Caco-2 (cell line): ENCODE data around the gene PCDH1. TPM values are rescaled to one million over a fixed set of nuclear protein-coding genes. Genes with fewer than 3 reads are reported as not detected.
"Not testable (repeated sequence)": the region's sequence is repeated elsewhere in the genome, so short reads cannot be mapped to it uniquely, and the experiment has no call there.

ENCODE experiments used
- BruUV-seq: library from RNA; stranded (reverse); fragments of 400-500 nt; replicated peaks from 2 replicates; lab custom pipeline; 2021; lab: Mats Ljungman, UMichigan
- CTCF ChIA-PET: fragments of 300-600 bp; sonication (Branson Sonifier 250); formaldehyde crosslinking; loops from one replicate; lab custom pipeline; 2022; ENCODE audit warnings: antibody characterized with exemption; lab: Charles Lee
- POLR2A ChIA-PET: fragments of 300-600 bp; sonication (Branson Sonifier 250); formaldehyde crosslinking; loops from one replicate; lab custom pipeline; 2022; ENCODE audit warnings: antibody characterized with exemption; lab: Charles Lee
- DNase-seq, 2 experiments: peaks; one replicate each; pipeline versions ENCODE4 v3.0.0 to v3.0.0-alpha.2; 2020 to 2022
- H3K27me3 ChIP-seq: replicated peaks from 2 replicates; pipeline ENCODE4 v1.6.0; 2011; ENCODE audit warnings: low read length; ENCODE audit not compliant: control insufficient read depth, insufficient read depth
- H3K36me3 ChIP-seq: 2 replicates; pipeline ENCODE4 v1.5.1; 2011; ENCODE audit warnings: low read length; ENCODE audit not compliant: control insufficient read depth, insufficient read depth
- H3K4me1 ChIP-seq: fragments of 250-450 bp; sonication (Bioruptor Pico); 2 replicates; pipeline ENCODE4 v1.5.1; 2020; ENCODE audit warnings: mild to moderate bottlenecking
- H3K4me3 ChIP-seq: 2 replicates; pipeline ENCODE4 v1.5.1; 2011; ENCODE audit warnings: low read depth, mild to moderate bottlenecking, control low read depth, low read length
- H3K9me3 ChIP-seq: fragments of 250-450 bp; sonication (Bioruptor Pico); 2 replicates; pipeline ENCODE4 v1.5.1; 2020; ENCODE audit warnings: mild to moderate bottlenecking, moderate library complexity
- H3K27ac Mint-ChIP-seq: one replicate; pipeline ENCODE4 v1.8.0; 2022; ENCODE audit warnings: mixed read lengths; ENCODE audit not compliant: unreplicated experiment
- H3K27me3 Mint-ChIP-seq: one replicate; pipeline ENCODE4 v1.8.0; 2022; ENCODE audit warnings: mixed read lengths; ENCODE audit not compliant: insufficient read depth, unreplicated experiment
- H3K36me3 Mint-ChIP-seq: one replicate; pipeline ENCODE4 v1.8.0; 2022; ENCODE audit warnings: mild to moderate bottlenecking, mixed read lengths; ENCODE audit not compliant: insufficient read depth, unreplicated experiment
- H3K4me1 Mint-ChIP-seq: one replicate; pipeline ENCODE4 v1.8.0; 2022; ENCODE audit warnings: low read depth, mixed read lengths; ENCODE audit not compliant: unreplicated experiment
- H3K4me3 Mint-ChIP-seq: one replicate; pipeline ENCODE4 v1.8.0; 2022; ENCODE audit warnings: mild to moderate bottlenecking, moderate library complexity, mixed read lengths; ENCODE audit not compliant: unreplicated experiment
- H3K9me3 Mint-ChIP-seq: one replicate; pipeline ENCODE4 v1.8.0; 2022; ENCODE audit warnings: mixed read lengths; ENCODE audit not compliant: unreplicated experiment
- CTCF ChIP-seq, 2 experiments: fragments of 200-600 bp in 1 of 2; IDR thresholded peaks; 1 replicate in 1 of 2; 2 replicates in 1 of 2; pipeline versions ENCODE4 v1.5.1 to v1.8.0; 2011 to 2022; ENCODE audit warnings: antibody characterized with exemption in 1 of 2, control low read depth in 1 of 2, inconsistent platforms in 1 of 2, low read depth in 1 of 2, low read length in 1 of 2, mild to moderate bottlenecking in 1 of 2, moderate library complexity in 1 of 2; ENCODE audit not compliant: insufficient read depth in 1 of 2, severe bottlenecking in 1 of 2, unreplicated experiment in 1 of 2
- intact Hi-C: fragments of 100-400 bp; cut with micrococcal nuclease; formaldehyde crosslinking; loops from one replicate; pipeline ENCODE4 v1.10.0; 2022; ENCODE audit not compliant: unreplicated experiment
- total RNA-seq: library from RNA; stranded (reverse); gene quantifications from 2 replicates; pipeline ENCODE4 v1.2.3, GENCODE V29; 2022

PCDH1 gene
- total RNA-seq, 1 experiment from 2014 or later = 1.5 TPM

DNA sequence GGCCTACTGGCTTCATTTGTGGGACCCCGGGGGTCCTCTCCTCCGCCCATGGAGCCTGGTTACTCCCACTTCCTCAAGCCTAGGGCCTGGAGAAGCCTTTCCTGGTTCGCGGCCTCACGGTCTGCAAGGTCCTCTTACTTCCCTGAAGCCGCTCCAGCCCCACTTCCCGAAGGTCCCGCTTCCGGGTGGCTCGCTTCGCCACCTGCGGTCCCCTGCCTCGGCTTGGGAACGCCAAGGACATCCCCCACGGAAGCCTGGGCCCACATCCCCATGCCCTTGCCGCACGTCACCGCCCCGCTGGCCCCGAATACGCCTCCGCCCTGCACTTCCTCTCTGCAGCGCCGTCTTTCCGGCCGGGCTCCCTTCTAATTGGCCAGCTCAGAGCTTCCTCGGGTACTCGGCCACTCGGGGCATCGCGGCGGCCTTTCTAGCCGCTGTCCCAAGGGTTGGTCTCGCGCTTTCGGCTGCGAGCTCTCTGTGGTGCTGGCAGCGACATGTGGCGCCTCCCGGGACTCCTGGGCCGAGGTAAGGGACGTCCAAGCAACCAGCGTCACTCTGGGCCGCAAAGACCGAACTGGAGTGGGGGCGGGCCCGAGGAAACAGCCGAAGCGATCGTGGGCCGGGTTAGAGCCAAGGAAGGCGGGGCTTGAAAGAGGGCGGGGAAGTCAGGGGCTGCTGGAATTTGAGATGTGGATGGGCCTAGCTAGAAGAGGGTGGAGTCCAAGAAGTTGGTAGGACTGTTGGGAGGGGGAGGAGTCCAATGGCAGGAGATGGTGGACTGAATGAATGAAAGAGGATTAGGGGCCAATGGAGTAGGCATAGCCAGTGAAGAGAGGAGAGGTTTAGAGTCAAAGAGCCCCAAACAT is 45.5 kb upstream of the PCDH1 start, which contains the start of gene DELE1:
Gene DELE1 (plus strand): TSS at position 424 of the 866 bp plus-strand sequence. CDS start 71 bp downstream, at position 495.
- H3K27me3 ChIP-seq = no peaks in the 10 kb centered on the region
- intact Hi-C loops = loop anchor here (2.0 kb wide), 1 partner anchor 45 kb away; the partner anchor contains the start of gene RNF14
- peak within 1 kb of the TSS; percentile 81 for H3K4me3 Mint-ChIP-seq
- peak; percentile 93 to 95 for DNase-seq
- H3K4me1 ChIP-seq = peaks cover 16% of the 10 kb centered on the region
- H3K36me3 ChIP-seq = peaks cover 2% of the 10 kb centered on the region; the same call in 1 of the 2 replicates
- no peaks in the 10 kb centered on the region for H3K27me3 Mint-ChIP-seq
- TSS peak; percentile 92 for BruUV-seq
- H3K9me3 Mint-ChIP-seq = no peaks in the 10 kb centered on the region
- H3K36me3 Mint-ChIP-seq = peaks cover 33% of the 10 kb centered on the region
- ChIA-PET CTCF (interaction anchor here (0.6 to 2.3 kb wide), 11 partner anchors 10 to 360 kb away, joined by 3 to 22 read pairs (median 5); partner anchors contain the start of genes PCDH1 and RNF14), POLR2A (interaction anchor here (0.6 to 2.0 kb wide), 9 partner anchors 10 to 1760 kb away, joined by 3 to 17 read pairs (median 4); partner anchors contain the start of gene RNF14)
- H3K9me3 ChIP-seq = no peaks in the 10 kb centered on the region
- H3K4me1 Mint-ChIP-seq = peaks cover 14% of the 10 kb centered on the region
- peak within 1 kb of the TSS; percentile 96 for H3K27ac Mint-ChIP-seq
- TF ChIP-seq CTCF (IDR thresholded peaks at IDR 0.05; ENCODE audit: insufficient read depth in 1 of 2, low read depth in 1 of 2, low read length in 1 of 2, severe bottlenecking in 1 of 2, unreplicated experiment in 1 of 2) = no peak
- peak within 1 kb of the TSS; percentile 51 for H3K4me3 ChIP-seq

GRCh38 chr5:141922827-141923447 is 44.7 kb upstream of the PCDH1 start:
- ChIA-PET POLR2A (interaction anchor here (0.6 to 2.0 kb wide), 8 partner anchors 9 to 1760 kb away, joined by 3 to 17 read pairs (median 4); partner anchors contain the start of gene RNF14), CTCF (interaction anchor here (0.9 to 2.3 kb wide), 6 partner anchors 9 to 359 kb away, joined by 3 to 22 read pairs (median 6); partner anchors contain the start of genes PCDH1 and RNF14)
- H3K36me3 ChIP-seq, BruUV-seq, DNase-seq, H3K27me3 Mint-ChIP-seq, H3K27me3 ChIP-seq, H3K9me3 Mint-ChIP-seq, intact Hi-C loops, H3K9me3 ChIP-seq: not testable (repeated sequence)
- peak overlapping the region; percentile 51 for H3K4me3 ChIP-seq
- Mint-ChIP-seq H3K4me3 (peak overlapping the region; percentile 81), H3K4me1 (peaks cover 14% of the 10 kb centered on the region), H3K36me3 (peaks cover 30% of the 10 kb centered on the region), H3K27ac (peak overlapping the region; percentile 96)
- peaks cover 17% of the 10 kb centered on the region for H3K4me1 ChIP-seq

DNA sequence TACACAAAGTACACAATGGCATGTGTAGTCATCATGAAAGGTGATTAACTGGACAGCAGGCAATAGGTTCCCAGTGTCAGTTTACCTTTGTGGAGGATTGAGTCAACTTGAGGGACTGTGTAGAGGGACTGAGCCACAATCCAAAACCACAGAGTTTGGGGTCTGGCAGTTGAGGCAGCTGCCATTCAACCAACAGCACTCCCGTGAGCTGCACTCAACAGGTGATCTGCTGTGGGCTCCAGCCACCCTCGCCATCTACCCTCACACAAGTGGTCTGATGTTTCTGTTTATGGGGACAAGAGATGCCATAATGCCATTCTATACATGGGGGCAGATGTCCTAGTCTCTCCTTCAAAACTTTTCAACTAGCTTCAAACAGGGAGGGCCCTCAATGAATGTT is 42.6 kb upstream of the PCDH1 start:
- no peak overlapping the region for H3K27ac Mint-ChIP-seq
- no peak for TF ChIP-seq CTCF (IDR thresholded peaks at IDR 0.05; ENCODE audit: insufficient read depth in 1 of 2, low read depth in 1 of 2, low read length in 1 of 2, severe bottlenecking in 1 of 2, unreplicated experiment in 1 of 2)

More for the DNA sequence above, 42.6 kb upstream of the PCDH1 start:
- no TSS peak for BruUV-seq
- Mint-ChIP-seq H3K27me3 (no peaks in the 10 kb centered on the region), H3K9me3 (no peaks in the 10 kb centered on the region), H3K4me3 (no peak overlapping the region), H3K4me1 (peaks cover 14% of the 10 kb centered on the region), H3K36me3 (peaks cover 11% of the 10 kb centered on the region)
- ChIA-PET CTCF (no interaction called here), POLR2A (no interaction called here)
- Histone ChIP-seq H3K27me3 (no peaks in the 10 kb centered on the region), H3K4me1 (peaks cover 17% of the 10 kb centered on the region), H3K36me3 (no peaks in the 10 kb centered on the region; the same call in 1 of the 2 replicates), H3K4me3 (no peak overlapping the region), H3K9me3 (no peaks in the 10 kb centered on the region)
- DNase-seq = no peak
- intact Hi-C loops = no loop called here
